WTC11 (cell line): ENCODE results near the gene POTEF. TPM values are rescaled to one million over a fixed set of nuclear protein-coding genes. Genes with fewer than 3 reads are reported as not detected.
"Not testable (repeated sequence)": the region's sequence is repeated elsewhere in the genome, so short reads cannot be mapped to it uniquely, and the experiment has no call there.

Source experiments
- ATAC-seq: fragments of 200-7000 bp; cut with Tn5 transposase; 2 replicates; pipeline ENCODE4 v1.10.0; 2021; ENCODE audit warnings: mild to moderate bottlenecking, moderate library complexity
- Bru-seq: library from RNA; stranded (reverse); fragments of 400-500 nt; gene quantifications from one replicate; lab custom pipeline; 2021; lab: Mats Ljungman, UMichigan
- CTCF ChIA-PET: fragments of 300-600 bp; sonication (Branson Sonifier 250); formaldehyde crosslinking; loops from one replicate; lab custom pipeline; 2021; ENCODE audit warnings: antibody characterized with exemption; lab: Charles Lee
- POLR2A ChIA-PET: fragments of 350-600 bp; sonication (Branson Sonifier 250); formaldehyde crosslinking; loops from one replicate; lab custom pipeline; 2021; ENCODE audit warnings: antibody characterized with exemption; lab: Charles Lee
- DNase-seq: peaks from one replicate; pipeline ENCODE4 v3.0.0; 2021; ENCODE audit warnings: low spot score
- H3K27ac Mint-ChIP-seq: 2 replicates; pipeline ENCODE4 v1.8.0; 2021; ENCODE audit warnings: mixed read lengths
- H3K27me3 Mint-ChIP-seq: 2 replicates; pipeline ENCODE4 v1.8.0; 2021; ENCODE audit warnings: low read depth, mild to moderate bottlenecking, moderate library complexity, mixed read lengths
- H3K36me3 Mint-ChIP-seq: 2 replicates; pipeline ENCODE4 v1.8.0; 2021; ENCODE audit warnings: mixed read lengths
- H3K4me1 Mint-ChIP-seq: 2 replicates; pipeline ENCODE4 v1.8.0; 2022; ENCODE audit warnings: mixed read lengths
- H3K4me3 Mint-ChIP-seq: 2 replicates; pipeline ENCODE4 v1.8.0; 2021; ENCODE audit warnings: mild to moderate bottlenecking, moderate library complexity, mixed read lengths
- H3K9me3 Mint-ChIP-seq: 2 replicates; pipeline ENCODE4 v1.8.0; 2021; ENCODE audit warnings: mixed read lengths
- FOXK1 ChIP-seq: sonication (generic); formaldehyde crosslinking; IDR thresholded peaks from 2 replicates; pipeline ENCODE4 v1.8.0; 2022; ENCODE audit warnings: mild to moderate bottlenecking, moderate library complexity, missing genetic modification reagents
- GTF2I ChIP-seq: fragments of 250-450 bp; sonication (Bioruptor Pico); conservative IDR thresholded peaks from 2 replicates; pipeline ENCODE4 v1.4.0; 2021; ENCODE audit warnings: mild to moderate bottlenecking
- NFYB ChIP-seq: sonication (generic); formaldehyde crosslinking; conservative IDR thresholded peaks from 2 replicates; pipeline ENCODE4 v1.8.0; 2022; ENCODE audit warnings: low read depth, missing genetic modification reagents
- NR1H2 ChIP-seq: sonication (generic); formaldehyde crosslinking; IDR thresholded peaks from 2 replicates; pipeline ENCODE4 v1.9.0; 2021; ENCODE audit warnings: mild to moderate bottlenecking, moderate library complexity, missing genetic modification reagents
- RORB ChIP-seq: fragments of 250-450 bp; sonication (Bioruptor Pico); IDR thresholded peaks from 2 replicates; pipeline ENCODE4 v1.9.0; 2021; ENCODE audit warnings: mild to moderate bottlenecking
- ZNF317 ChIP-seq: sonication (generic); formaldehyde crosslinking; IDR thresholded peaks from 2 replicates; pipeline ENCODE4 v1.8.1; 2023; ENCODE audit warnings: low read depth, mild to moderate bottlenecking, moderate library complexity, missing genetic modification reagents, borderline replicate concordance
- ZNF532 ChIP-seq: fragments of 250-450 bp; sonication (Bioruptor Pico); IDR thresholded peaks from 2 replicates; pipeline ENCODE4 v1.9.0; 2021; ENCODE audit warnings: mild to moderate bottlenecking, borderline replicate concordance
- ZNF671 ChIP-seq: fragments of 250-450 bp; sonication (Bioruptor Pico); IDR thresholded peaks from 2 replicates; pipeline ENCODE4 v1.8.0; 2021; ENCODE audit warnings: mild to moderate bottlenecking
- long read RNA-seq, 3 experiments: library from RNA in 1 of 3; library from capped mRNA in 1 of 3; library from polyadenylated mRNA in 1 of 3; unstranded in 2 of 3; stranded (forward) in 1 of 3; transcript quantifications; one replicate each; pipeline ENCODE4 v2.0.0, GENCODE V29; 2021
- total RNA-seq: library from RNA; stranded (reverse); gene quantifications from 3 replicates; pipeline ENCODE4 v1.2.3, GENCODE V29; 2021
- TF ChIP-seq, protein P1 (sequence below): sonication (generic); formaldehyde crosslinking; IDR thresholded peaks from 2 replicates; pipeline ENCODE4 v1.8.1; 2023; ENCODE audit warnings: mild to moderate bottlenecking, missing genetic modification reagents
- TF ChIP-seq, protein P2 (sequence below): sonication (generic); formaldehyde crosslinking; IDR thresholded peaks from 2 replicates; pipeline ENCODE4 v1.8.1; 2022; ENCODE audit warnings: low read depth, missing genetic modification reagents, borderline replicate concordance

POTEF gene
- total RNA-seq: 10.5 to 13.6 TPM (median 13.3 TPM) in 3 replicates
- percentile 86 among the genes with signal in this experiment for Bru-seq, nascent RNA
- long read RNA-seq, experiment 1: 0 reads
- long read RNA-seq, experiment 2: 0 reads
- long read RNA-seq, experiment 3, partial matches to known transcripts: 0 of 2 reads
- long read RNA-seq, experiment 3, other reads (novel, unspliced or antisense): 1 of 2 reads

- CTCF ChIA-PET, H3K36me3 Mint-ChIP-seq, H3K27me3 Mint-ChIP-seq, H3K9me3 Mint-ChIP-seq: not testable (repeated sequence)
- DNase-seq: peak; percentile 60
- peak; percentile 63 for TF ChIP-seq NFYB (CRISPR knock-in tag)
- H3K27ac Mint-ChIP-seq: peak within 1 kb of the TSS; percentile 92
- POLR2A ChIA-PET: interaction anchor here (0.6 kb wide), 1 partner anchor 1080 kb away, joined by 6 read pairs; the partner anchor contains the start of gene POTEE
- peak within 1 kb of the TSS; percentile 93 for H3K4me3 Mint-ChIP-seq
- ATAC-seq: peak; percentile 87
- H3K4me1 Mint-ChIP-seq: peaks cover 13% of the 10 kb centered on the region
Observed at GRCh38 chr2:130129120-130129829, at the start of gene POTEF. Gene POTEF (minus strand): TSS chr2:130129222. CDS start chr2:130120515, 8,707 bp downstream.

- H3K27me3 Mint-ChIP-seq, H3K4me3 Mint-ChIP-seq, DNase-seq, CTCF ChIA-PET, H3K4me1 Mint-ChIP-seq, H3K9me3 Mint-ChIP-seq, H3K27ac Mint-ChIP-seq, ATAC-seq, POLR2A ChIA-PET: not testable (repeated sequence)
- H3K36me3 Mint-ChIP-seq: peaks cover 40% of the 10 kb centered on the region
Observed at GRCh38 chr2:130174866-130175265, 45.8 kb upstream of the POTEF start.

GRCh38 chr2:130169896-130170295, 40.9 kb upstream of the POTEF start:
- ChIA-PET POLR2A (no interaction called here), CTCF (no interaction called here)
- peaks cover 58% of the 10 kb centered on the region for H3K36me3 Mint-ChIP-seq
- no peaks in the 10 kb centered on the region for H3K4me1 Mint-ChIP-seq
- no peak overlapping the region for H3K27ac Mint-ChIP-seq
- no peak for ATAC-seq
- no peaks in the 10 kb centered on the region for H3K9me3 Mint-ChIP-seq
- H3K27me3 Mint-ChIP-seq: no peaks in the 10 kb centered on the region
- no peak for TF ChIP-seq ZNF317 (CRISPR knock-in tag)
- TF ChIP-seq ZNF671 (CRISPR knock-in tag): no peak
- no peak for TF ChIP-seq FOXK1 (CRISPR knock-in tag)
- TF ChIP-seq RORB (CRISPR knock-in tag): no peak
- TF ChIP-seq, protein P1, sequence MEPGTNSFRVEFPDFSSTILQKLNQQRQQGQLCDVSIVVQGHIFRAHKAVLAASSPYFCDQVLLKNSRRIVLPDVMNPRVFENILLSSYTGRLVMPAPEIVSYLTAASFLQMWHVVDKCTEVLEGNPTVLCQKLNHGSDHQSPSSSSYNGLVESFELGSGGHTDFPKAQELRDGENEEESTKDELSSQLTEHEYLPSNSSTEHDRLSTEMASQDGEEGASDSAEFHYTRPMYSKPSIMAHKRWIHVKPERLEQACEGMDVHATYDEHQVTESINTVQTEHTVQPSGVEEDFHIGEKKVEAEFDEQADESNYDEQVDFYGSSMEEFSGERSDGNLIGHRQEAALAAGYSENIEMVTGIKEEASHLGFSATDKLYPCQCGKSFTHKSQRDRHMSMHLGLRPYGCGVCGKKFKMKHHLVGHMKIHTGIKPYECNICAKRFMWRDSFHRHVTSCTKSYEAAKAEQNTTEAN (CRISPR knock-in tag): no peak
- TF ChIP-seq GTF2I: no peak
- TF ChIP-seq, protein P2, sequence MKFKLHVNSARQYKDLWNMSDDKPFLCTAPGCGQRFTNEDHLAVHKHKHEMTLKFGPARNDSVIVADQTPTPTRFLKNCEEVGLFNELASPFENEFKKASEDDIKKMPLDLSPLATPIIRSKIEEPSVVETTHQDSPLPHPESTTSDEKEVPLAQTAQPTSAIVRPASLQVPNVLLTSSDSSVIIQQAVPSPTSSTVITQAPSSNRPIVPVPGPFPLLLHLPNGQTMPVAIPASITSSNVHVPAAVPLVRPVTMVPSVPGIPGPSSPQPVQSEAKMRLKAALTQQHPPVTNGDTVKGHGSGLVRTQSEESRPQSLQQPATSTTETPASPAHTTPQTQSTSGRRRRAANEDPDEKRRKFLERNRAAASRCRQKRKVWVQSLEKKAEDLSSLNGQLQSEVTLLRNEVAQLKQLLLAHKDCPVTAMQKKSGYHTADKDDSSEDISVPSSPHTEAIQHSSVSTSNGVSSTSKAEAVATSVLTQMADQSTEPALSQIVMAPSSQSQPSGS (CRISPR knock-in tag): no peak
- TF ChIP-seq ZNF532 (CRISPR knock-in tag): no peak
- no peak for TF ChIP-seq NR1H2
- H3K4me3 Mint-ChIP-seq: no peak overlapping the region
- no peak for DNase-seq

DNA sequence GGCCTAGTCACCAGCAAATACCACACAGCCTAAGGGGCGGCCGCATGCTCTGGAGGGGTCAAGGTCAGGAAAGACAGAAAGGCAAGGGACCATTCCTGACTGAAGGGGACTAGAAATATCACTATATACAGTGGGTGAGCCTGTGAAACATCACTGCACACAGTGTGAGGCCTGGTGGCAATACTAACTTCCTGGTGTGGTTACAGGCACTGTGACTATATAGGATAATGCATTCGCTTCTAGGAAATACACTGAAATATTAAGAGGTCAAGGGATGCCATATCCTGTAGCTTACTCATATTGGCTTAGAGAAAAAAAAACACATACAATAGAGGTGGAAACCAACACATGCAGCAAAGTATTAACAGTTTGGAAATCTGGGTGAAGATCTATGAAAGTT, 40.1 kb upstream of the POTEF start:
- DNase-seq, H3K9me3 Mint-ChIP-seq, H3K4me1 Mint-ChIP-seq, ATAC-seq, H3K4me3 Mint-ChIP-seq, H3K27ac Mint-ChIP-seq, POLR2A ChIA-PET, CTCF ChIA-PET, H3K27me3 Mint-ChIP-seq: not testable (repeated sequence)
- peaks cover 63% of the 10 kb centered on the region for H3K36me3 Mint-ChIP-seq

DNA sequence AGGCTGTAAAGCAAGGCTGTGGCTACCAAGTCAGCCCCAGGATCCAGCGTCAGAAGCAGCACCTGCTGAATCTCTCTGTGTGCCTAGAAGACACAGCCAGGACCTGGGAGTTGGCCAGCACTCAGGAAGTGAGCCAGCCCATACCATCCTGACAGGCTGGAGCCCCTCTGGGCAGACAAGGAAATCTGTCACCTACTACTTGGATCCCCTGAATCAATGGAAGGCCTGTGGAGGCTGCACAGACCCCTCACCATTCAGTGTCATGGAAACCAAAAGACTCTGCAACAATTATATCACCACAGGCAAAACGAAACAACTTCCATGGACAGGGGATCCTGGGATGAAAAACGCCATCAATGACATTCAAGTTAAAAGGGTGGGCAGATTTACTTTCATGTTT, 37.6 kb upstream of the POTEF start:
- H3K27me3 Mint-ChIP-seq, H3K4me1 Mint-ChIP-seq, CTCF ChIA-PET, ATAC-seq, H3K4me3 Mint-ChIP-seq, DNase-seq, H3K27ac Mint-ChIP-seq, H3K9me3 Mint-ChIP-seq, POLR2A ChIA-PET: not testable (repeated sequence)
- H3K36me3 Mint-ChIP-seq: peaks cover 48% of the 10 kb centered on the region
